Fibroblast of skin of right quadriceps (primary cell): Measurements from ENCODE around the gene ETFA.

Experiments used
- DNase-seq: peaks from one replicate; pipeline ENCODE4 v3.0.0-alpha.2; 2013

Gene ETFA

GRCh38 chr15:76191539-76192244 is 119.6 kb downstream of the ETFA start:
- DNase-seq: no peak

DNA sequence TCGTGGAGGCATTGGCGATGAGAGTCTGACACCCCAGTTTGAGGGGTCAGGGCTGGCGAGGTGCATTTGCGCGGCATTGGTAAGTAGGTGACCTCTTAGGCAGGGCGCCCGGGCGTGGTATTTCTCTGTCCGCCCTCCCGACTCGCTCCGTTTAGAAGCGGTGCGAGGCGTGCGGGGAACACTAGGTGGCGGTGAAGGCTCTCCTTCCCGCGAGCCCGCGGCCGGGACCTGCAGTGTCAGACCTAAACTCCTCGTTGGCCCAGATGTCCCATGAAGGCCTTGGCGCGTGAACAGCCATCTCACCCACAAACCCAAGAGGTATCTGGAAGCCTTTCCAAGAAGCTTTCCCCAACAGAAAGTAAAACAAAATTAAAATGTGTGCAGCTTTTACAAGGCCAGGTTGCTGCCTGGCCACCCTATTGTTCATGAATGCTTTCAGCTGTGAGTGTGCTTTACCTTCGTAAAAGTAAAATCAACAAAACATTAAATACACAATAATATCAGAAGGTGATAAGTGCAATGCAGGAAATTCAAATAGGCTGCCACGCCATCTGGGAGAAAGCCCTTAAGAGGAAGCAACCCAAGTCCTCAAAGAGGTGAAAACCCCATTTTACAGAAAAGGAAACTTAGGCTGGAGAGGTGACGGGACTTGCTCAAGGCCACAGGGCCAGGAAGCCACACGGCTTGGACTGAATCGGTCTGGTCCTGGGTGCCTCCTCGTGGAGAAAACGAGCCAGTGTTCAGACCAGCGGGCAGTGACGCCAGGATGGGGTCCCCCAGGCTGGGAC is 120.3 kb downstream of the ETFA start:
- peak; percentile 59 for DNase-seq

- DNase-seq: no peak
These were observed 121.2 kb downstream of the ETFA start for GRCh38 chr15:76190070-76190564.

GRCh38 chr15:76189106-76189505 is 122.2 kb downstream of the ETFA start:
- no peak for DNase-seq

DNA sequence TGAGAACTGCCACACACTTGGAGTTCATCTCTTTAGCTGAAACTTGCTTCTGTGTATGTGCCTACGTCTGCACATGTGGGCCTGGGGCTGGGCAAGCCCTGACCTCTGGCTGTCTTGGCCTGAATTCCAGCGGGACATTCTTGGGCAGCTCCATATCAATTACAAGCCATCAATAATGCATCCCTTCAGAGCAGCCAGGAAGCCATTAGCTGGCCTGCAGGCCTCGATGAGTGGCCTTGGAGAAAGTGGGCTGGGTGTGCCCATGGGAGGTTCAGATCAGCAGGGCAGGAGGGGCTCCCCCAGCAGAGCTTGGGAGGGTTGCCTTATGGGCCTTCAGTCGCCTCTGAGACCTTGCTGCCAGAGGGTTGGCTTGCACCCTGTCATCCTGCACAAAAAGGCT is 124.1 kb downstream of the ETFA start:
- DNase-seq: no peak

DNA sequence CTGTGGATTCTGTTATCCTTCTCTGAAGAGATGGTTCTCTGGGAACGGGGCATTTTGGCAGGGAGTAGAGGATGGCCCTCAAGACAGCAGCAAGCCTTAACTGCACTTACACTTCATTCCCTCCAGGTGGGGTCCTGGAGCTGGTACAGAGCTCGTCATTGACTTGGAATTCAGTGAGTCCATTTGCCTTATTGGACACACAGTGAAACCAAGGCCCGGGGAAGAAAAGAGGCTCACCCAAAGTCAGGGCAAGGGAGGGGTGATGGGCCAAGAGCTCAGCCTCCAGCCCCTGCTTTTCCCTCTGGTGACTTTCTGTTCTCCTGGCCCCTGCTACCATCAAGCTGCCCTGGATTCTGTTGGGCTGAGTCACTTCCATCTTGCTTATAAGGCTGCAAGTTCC is 125.6 kb downstream of the ETFA start:
- DNase-seq: peak; percentile 71

DNA sequence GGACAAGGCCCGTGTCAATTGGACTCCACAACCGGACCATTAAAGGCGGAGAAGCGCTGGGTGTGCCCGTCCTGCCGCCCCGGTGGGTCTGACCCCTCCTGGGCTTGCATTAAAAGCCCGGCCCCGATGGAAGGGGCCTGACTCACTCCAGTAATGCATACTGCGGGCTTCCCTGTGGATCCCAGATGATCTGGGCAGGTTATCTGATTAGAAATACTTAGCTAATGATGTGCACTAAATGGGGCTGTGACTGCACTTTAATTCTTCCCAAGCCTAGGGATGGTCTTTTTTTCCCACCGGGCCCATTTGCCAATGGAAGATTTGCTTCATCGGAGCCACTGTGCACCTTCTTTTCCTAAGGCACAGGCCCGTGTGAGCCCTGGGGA is 126.6 kb downstream of the ETFA start:
- DNase-seq: no peak

GRCh38 chr15:76183930-76184649 is 127.2 kb downstream of the ETFA start:
- DNase-seq: no peak

DNA sequence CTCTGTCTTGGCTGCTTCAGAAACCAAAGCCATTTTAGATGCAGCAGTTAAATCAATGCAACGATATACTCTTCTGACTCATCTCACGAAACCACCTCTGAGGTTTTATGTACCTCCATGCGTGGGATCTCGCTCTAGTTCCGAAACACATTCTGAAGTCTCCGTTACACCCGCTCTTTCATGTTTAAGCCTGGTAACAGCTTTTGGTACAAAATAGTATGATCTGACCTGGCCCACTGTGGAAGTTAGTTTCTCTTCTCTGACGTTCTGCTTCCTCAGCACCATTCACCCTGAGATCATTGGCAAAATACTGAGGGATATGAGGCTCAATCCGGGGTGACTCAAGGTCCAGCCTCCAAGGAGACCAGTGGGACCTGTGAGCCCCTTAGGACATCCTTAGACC is 129.6 kb downstream of the ETFA start:
- no peak for DNase-seq

DNA sequence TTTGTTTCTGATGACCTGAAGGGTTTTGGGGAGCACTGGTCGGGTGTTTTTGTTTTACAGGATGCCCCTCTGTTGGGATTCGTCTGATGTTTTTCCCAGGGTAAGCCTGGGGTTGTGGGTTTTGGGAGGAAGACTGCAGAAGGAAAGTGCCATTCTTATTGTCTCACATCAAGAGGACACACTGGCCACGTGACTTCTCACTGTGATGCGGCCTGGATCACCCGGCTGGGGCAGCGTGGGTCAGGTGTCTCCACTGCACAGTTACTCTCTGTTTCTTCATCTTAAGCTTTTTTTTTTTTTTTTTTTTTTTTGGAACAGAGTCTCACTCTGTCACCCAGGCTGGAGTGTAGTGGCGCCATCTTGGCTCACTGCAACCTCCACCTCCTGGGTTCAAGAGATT is 130.9 kb downstream of the ETFA start:
- no peak for DNase-seq

GRCh38 chr15:76179023-76179422 is 132.2 kb downstream of the ETFA start:
- DNase-seq: no peak

GRCh38 chr15:76178296-76179000 is 132.8 kb downstream of the ETFA start:
- DNase-seq: no peak

- DNase-seq: no peak
These were observed 133.7 kb downstream of the ETFA start for GRCh38 chr15:76177491-76178040.

DNA sequence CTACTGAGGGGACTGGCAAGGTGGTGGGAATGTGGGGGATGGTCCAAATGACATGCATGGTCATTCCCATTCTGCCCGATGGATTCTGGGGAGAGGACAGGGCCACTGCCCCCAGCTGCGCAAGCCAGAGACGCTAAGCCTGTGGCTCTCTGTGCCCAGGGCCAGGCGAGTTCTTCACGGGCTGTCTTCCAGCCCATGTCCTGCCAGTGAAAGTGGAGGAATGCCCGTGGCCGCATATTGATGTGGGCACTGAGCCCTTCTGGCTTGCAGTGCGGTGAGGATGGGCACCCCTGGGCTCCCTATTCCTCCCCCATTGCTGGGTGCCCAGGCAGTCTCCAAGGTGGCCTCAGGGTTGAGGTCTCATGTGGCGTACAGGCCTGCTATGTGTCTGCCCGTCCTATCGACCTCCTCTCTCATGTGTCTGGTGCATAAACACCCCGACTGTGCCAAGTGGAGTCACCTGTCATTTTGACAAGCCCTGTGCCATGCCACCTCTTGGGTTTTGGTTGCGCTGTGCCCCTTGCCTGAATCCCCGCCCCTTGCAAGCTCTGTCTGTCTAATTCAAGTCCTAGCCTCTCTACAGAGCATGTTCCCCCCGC is 134.7 kb downstream of the ETFA start:
- no peak for DNase-seq

DNA sequence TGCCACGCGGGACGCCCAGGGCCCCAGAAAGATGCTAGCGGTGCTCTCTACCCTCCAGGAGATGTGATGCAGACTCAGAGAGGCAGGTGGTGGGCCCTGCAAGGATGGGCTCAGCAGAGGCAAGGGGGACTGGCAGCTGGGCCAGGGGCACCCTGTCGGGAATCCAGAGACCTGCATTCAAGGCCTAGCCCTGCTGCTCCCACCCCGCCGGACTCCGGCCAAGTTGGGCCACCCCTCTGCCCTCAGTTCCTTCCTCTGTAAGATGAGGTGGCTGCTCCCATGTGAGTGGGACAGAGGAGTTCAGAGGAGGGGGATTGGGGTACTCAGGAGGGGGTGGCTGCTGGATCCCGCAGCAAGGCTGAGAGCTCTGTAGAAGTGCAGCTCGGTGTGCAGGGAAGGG is 135.2 kb downstream of the ETFA start:
- DNase-seq: no peak

DNA sequence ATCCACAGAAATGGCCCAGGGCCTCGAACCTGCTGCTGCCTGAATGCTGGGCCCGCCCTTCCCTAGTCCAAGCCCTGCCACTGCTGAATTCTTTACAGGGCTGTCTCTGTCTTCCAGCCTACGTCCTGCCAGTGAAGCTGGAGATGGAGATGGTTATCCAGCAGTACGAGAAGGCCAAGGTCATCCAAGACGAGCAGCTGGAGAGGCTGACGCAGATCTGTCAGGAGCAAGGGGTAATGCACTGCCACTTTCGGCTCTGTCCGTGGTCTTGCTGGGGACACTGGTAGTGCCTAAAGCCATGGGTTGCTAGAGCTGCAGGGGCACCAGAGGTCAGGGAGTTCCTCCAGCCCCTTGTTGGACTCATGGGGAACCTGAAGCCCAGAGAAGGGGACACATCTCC is 135.8 kb downstream of the ETFA start:
- DNase-seq: no peak

GRCh38 chr15:76174654-76175053 is 136.6 kb downstream of the ETFA start:
- no peak for DNase-seq

DNA sequence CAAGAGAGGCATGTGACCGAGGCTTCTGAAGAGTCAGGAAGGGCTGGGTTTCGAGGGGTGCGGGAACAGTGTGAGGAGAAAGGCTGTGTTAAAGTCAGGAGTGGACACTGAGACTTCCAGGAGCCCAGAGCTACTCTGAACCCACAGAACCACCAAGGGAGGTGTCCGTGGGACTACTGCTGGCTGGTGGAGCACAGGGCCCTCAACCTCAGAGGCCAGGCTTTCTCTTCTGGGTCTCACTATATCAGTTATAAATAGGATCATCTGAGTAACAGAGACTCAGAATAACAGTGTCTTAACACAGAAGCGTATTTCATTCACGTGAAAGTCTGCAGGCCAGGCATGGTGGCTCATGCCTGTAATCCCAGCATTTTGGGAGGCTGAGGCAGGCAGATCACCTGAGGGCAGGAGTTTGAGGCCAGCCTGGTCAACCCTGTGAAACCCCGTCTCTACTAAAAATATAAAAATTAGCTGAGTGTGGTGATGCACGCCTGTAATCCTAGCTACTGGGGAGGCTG is 137.9 kb downstream of the ETFA start:
- no peak for DNase-seq

DNA sequence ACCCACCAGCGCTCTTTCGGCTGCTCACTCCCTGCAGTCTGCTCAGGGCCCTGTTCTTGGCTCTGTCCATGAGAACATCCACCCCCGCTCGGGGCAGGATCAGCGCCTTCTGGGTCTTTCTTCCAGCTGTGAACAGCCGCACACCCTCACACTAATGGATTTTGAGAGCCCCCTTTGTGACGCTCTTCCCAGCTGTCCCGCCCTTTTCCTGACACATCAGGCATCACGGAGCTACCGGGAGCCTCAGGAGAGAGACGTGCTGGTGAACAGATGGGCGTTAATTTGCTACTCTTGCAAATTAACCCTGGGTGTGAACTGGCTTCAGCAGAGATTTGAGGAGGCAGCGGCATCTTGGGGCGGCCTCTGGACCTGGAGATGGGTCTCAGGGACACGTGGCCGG is 138.5 kb downstream of the ETFA start:
- DNase-seq: no peak

DNA sequence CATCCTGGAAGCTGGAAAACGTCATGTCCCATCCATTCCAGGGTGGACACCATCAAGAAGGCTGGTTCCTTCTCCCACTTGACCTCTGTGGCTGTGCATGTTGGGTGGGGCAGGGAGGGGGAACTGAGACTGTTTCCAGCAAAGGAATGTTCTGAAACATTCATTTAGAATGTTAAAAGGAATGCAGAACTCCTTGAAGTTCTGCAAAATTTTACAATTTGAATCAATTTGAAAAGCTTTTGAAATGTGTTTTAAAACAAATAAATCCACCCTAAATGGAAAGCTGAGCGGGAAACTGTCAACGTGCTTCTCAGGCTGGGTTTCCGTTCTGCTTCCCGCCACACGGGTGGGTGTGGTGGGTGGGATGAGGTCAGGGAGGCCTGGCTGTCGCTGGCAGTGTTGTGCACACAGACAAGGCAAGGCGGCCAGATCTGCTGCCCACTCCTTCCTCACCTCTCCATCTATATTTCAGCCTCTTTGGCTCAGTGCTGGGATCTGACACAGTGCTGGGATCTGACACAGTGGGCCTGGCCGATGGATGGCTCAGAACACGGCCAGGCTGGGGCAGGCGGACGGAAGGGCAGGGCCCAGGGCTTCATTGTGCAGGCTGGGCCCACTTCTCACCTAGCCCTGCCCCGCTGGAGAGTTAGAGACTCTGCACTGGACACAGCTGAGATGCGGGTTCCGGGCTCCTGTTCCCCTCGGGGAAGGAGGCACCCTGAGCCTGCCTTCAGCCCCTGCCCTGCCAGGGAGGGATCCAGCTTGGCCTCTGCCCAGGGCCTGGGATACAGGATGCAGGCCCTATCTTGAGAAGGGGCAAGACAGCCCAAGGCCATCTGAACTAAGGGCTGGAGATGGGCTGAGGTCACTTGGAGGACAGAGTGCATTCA is 141.1 kb downstream of the ETFA start:
- no peak for DNase-seq

DNA sequence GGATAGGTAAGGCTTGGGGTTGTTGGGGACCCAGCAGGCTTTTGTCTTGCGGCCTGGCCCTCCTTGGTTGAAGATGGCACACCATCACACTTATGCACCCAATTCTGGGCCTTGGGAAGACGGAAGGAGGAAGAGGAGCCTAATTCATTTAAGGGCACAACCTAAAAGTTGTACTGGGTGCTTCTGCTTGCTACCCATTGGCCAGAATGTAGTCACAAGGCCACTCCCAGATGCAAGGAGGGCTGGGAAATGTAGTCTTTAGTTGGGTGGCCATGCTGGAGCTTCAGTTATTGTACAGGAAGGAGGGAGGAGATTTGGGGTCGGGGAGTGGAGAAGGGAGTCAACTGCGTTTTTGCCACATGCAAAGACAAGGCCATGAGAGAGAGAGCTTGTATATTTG is 142.3 kb downstream of the ETFA start:
- no peak for DNase-seq
